ES-I3 (cell line): ENCODE results near the gene IFITM10.

Source experiments
- H3K36me3 ChIP-seq: 2 replicates; pipeline ENCODE4 v1.6.1; 2013; ENCODE audit warnings: mild to moderate bottlenecking, low read length, control low read depth, moderate library complexity; ENCODE audit not compliant: insufficient read depth
- H3K4me1 ChIP-seq: 2 replicates; pipeline ENCODE4 v1.6.1; 2013; ENCODE audit warnings: mild to moderate bottlenecking, control low read depth, low read length; ENCODE audit not compliant: insufficient read depth
- H3K9ac ChIP-seq: 2 replicates; pipeline ENCODE4 v1.6.1; 2013; ENCODE audit warnings: low read depth, mild to moderate bottlenecking, low read length, moderate library complexity
- H3K9me3 ChIP-seq: 2 replicates; pipeline ENCODE4 v1.6.1; 2013; ENCODE audit warnings: mild to moderate bottlenecking, low read length, moderate library complexity; ENCODE audit not compliant: control insufficient read depth, insufficient read depth

Gene IFITM10

GRCh38 chr11:1750481-1750839, at the start of gene IFITM10:
TSS of gene IFITM10 (minus strand) at chr11:1750595. CDS start at chr11:1750442, 153 bp downstream.
- H3K36me3 ChIP-seq: no peaks in the 10 kb centered on the region; the same call in 1 of the 2 replicates
- H3K9ac ChIP-seq: no peak within 1 kb of the TSS
- no peaks in the 10 kb centered on the region; the same call in 1 of the 2 replicates for H3K4me1 ChIP-seq
- H3K9me3 ChIP-seq: no peaks in the 10 kb centered on the region

- no peak overlapping the region for H3K9ac ChIP-seq
Observed at GRCh38 chr11:1797391-1798125, 47.2 kb upstream of the IFITM10 start.

GRCh38 chr11:1796413-1797011, 46.1 kb upstream of the IFITM10 start:
- Histone ChIP-seq H3K9me3 (no peaks in the 10 kb centered on the region), H3K36me3 (no peaks in the 10 kb centered on the region), H3K9ac (no peak overlapping the region)

More at GRCh38 chr11:1797391-1798125, 47.2 kb upstream of the IFITM10 start:
- no peaks in the 10 kb centered on the region for H3K9me3 ChIP-seq
- no peaks in the 10 kb centered on the region for H3K4me1 ChIP-seq
- no peaks in the 10 kb centered on the region for H3K36me3 ChIP-seq

GRCh38 chr11:1793081-1793480, 42.7 kb upstream of the IFITM10 start:
- H3K36me3 ChIP-seq: no peaks in the 10 kb centered on the region
- no peaks in the 10 kb centered on the region for H3K4me1 ChIP-seq
- H3K9ac ChIP-seq: no peak overlapping the region
- H3K9me3 ChIP-seq: no peaks in the 10 kb centered on the region

More at GRCh38 chr11:1796413-1797011, 46.1 kb upstream of the IFITM10 start:
- H3K4me1 ChIP-seq: no peaks in the 10 kb centered on the region

GRCh38 chr11:1792461-1792860, 42.1 kb upstream of the IFITM10 start:
- H3K36me3 ChIP-seq: no peaks in the 10 kb centered on the region
- H3K9me3 ChIP-seq: no peaks in the 10 kb centered on the region
- no peak overlapping the region for H3K9ac ChIP-seq
- no peaks in the 10 kb centered on the region for H3K4me1 ChIP-seq

- Histone ChIP-seq H3K9ac (no peak overlapping the region), H3K36me3 (no peaks in the 10 kb centered on the region), H3K4me1 (no peaks in the 10 kb centered on the region), H3K9me3 (no peaks in the 10 kb centered on the region)
Observed at GRCh38 chr11:1791912-1792311, 41.5 kb upstream of the IFITM10 start.

- Histone ChIP-seq H3K36me3 (no peaks in the 10 kb centered on the region), H3K4me1 (no peaks in the 10 kb centered on the region), H3K9me3 (no peaks in the 10 kb centered on the region), H3K9ac (no peak overlapping the region)
Observed at GRCh38 chr11:1786466-1786865, 36.1 kb upstream of the IFITM10 start.

GRCh38 chr11:1785749-1786413, 35.5 kb upstream of the IFITM10 start:
- Histone ChIP-seq H3K9me3 (no peaks in the 10 kb centered on the region), H3K36me3 (no peaks in the 10 kb centered on the region), H3K9ac (no peak overlapping the region), H3K4me1 (no peaks in the 10 kb centered on the region)

- H3K36me3 ChIP-seq: no peaks in the 10 kb centered on the region
- H3K9me3 ChIP-seq: no peaks in the 10 kb centered on the region
- no peaks in the 10 kb centered on the region for H3K4me1 ChIP-seq
- no peak overlapping the region for H3K9ac ChIP-seq
Observed at GRCh38 chr11:1784761-1785650, 34.6 kb upstream of the IFITM10 start.

- H3K9ac ChIP-seq: no peak overlapping the region
- H3K9me3 ChIP-seq: no peaks in the 10 kb centered on the region
- no peaks in the 10 kb centered on the region for H3K4me1 ChIP-seq
- H3K36me3 ChIP-seq: no peaks in the 10 kb centered on the region
Observed at GRCh38 chr11:1783725-1784529, 33.5 kb upstream of the IFITM10 start.

GRCh38 chr11:1782831-1783724, 32.7 kb upstream of the IFITM10 start:
- no peaks in the 10 kb centered on the region for H3K4me1 ChIP-seq
- H3K36me3 ChIP-seq: no peaks in the 10 kb centered on the region
- H3K9me3 ChIP-seq: no peaks in the 10 kb centered on the region
- H3K9ac ChIP-seq: no peak overlapping the region

GRCh38 chr11:1782031-1782590, 31.7 kb upstream of the IFITM10 start:
- Histone ChIP-seq H3K4me1 (no peaks in the 10 kb centered on the region), H3K36me3 (no peaks in the 10 kb centered on the region), H3K9ac (no peak overlapping the region), H3K9me3 (no peaks in the 10 kb centered on the region)

GRCh38 chr11:1781593-1781975, 31.2 kb upstream of the IFITM10 start:
- no peaks in the 10 kb centered on the region for H3K4me1 ChIP-seq
- no peaks in the 10 kb centered on the region for H3K9me3 ChIP-seq
- H3K36me3 ChIP-seq: no peaks in the 10 kb centered on the region
- no peak overlapping the region for H3K9ac ChIP-seq
